GM19438 (cell line): ENCODE measurements around the gene PLEKHG4B.
"Not testable (repeated sequence)": the region's sequence is repeated elsewhere in the genome, so short reads cannot be mapped to it uniquely, and the experiment has no call there.

ENCODE experiments used
- ATAC-seq: cut with Tn5 transposase; IDR thresholded peaks from one replicate; pipeline ENCODE4 v1.9.1; 2021; ENCODE audit warnings: low read depth; ENCODE audit not compliant: unreplicated experiment

PLEKHG4B gene

DNA sequence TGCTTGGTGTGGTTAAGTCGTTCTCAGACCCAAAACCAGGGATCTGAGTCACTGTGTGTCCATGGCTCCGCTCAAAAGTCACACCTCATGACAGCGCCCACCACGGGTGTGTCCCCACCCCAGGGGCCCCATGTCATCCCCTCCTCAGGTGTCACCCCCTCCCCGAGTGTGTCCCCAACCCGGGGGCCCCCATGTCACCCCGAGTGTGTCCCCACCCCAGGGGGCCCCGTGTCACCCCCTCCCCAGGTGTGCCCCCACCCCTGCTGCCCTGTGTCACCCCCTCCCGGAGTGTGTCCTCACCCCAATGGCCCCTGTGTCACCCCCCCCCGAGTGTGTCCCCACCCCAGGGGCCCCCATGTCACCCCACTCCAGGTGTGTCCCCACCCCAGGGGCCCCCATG lies 104.4 kb downstream of the PLEKHG4B start:
- ATAC-seq = no peak

- not testable (repeated sequence) for ATAC-seq
Measured at GRCh38 chr5:197031-197430, 105.1 kb downstream of the PLEKHG4B start.

DNA sequence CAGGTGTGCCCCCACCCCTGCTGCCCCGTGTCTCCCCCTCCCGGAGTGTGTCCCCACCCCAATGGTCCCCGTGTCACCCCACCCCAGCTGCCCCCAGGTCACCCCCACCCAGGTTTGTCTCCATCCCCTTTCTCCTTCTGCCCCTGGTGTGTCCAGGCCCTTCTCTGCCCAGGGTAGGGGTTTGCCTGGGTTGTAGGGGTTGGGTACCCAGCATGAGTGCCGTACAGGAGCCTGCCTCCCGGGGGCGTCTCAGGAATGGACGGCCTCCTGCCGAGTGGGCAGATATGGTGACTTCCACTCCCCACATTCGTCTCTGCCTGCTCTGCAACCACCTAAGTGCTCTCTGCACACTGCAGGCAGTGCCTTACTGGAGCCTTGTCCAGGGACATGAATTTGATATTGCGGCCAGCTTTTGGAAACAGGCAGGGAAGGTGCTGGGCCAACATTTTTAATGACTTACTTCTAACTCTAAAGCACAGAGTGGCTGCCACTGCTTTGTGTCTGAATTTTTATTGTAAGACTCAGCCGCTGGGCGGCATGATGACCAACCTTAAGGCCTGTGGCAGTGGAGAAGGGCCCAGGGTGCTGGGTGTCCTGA lies 106.0 kb downstream of the PLEKHG4B start:
- no peak for ATAC-seq

DNA sequence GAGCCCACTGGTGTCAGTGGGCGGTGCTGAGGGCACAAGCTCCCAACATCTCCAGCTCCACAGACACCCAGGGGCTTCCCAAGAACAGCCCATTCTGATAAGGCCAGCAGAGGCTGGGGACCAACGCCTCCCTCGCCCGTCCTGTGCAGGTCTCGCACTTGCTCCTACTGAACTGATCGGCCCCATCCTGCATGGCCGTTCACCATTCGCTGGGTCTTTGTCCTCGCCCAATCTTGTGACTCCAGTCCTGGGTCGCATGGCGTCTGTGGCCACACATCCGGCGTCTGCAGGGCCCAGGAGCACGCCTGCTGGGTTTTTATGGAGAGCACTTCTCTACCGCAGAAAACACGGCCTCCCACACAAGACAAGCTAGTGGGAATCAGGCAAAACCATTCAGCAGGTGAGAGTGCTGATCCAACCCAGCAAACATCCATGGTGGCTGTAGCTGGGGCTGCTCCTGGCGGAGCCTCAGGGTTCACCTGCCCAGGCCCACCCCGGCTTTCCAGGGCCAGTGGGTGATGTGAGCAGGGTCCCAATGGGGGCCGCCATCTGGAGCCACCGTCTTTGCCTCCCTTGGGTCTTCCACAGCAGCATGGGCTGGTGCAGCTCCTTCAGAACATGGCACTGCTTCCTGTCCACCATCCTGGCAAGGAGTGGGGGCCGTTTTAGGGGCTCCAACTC lies 106.7 kb downstream of the PLEKHG4B start:
- ATAC-seq = no peak

GRCh38 chr5:199197-199949 lies 107.4 kb downstream of the PLEKHG4B start:
- no peak for ATAC-seq

DNA sequence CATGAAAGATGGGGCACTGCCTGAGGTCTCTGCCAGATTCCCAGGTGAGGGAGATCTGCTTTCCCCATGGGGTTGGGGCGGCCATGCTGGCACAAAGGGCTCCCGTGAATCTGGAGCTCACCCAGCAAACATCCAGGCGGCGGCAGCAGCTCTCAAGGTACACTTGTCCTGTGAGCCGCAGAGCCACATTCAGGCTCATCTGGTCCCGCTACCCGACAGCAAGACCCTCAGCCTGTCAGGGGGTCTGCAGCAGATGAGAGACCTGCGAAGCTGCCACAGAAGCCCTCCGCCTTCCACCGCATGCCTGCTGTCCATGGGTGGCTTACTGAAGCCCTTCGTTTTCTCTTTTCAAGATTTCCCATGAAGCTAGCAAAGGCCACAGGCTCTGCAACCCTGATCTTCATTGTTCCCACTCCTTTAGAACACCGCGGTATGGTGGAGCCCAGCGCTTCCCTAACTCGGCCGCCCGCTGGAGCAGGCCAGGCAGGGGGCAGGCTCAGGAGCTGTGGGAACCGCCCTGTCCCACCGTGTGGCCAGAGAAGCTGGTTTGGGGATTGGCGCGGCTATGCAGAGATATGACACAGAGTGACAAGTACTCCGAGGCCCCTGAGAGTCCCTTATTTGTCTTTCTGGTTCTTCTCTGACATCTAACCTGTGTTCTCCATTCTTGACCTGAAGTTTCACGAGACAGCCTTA lies 108.1 kb downstream of the PLEKHG4B start:
- no peak for ATAC-seq

GRCh38 chr5:200985-201384 lies 109.0 kb downstream of the PLEKHG4B start:
- no peak for ATAC-seq

DNA sequence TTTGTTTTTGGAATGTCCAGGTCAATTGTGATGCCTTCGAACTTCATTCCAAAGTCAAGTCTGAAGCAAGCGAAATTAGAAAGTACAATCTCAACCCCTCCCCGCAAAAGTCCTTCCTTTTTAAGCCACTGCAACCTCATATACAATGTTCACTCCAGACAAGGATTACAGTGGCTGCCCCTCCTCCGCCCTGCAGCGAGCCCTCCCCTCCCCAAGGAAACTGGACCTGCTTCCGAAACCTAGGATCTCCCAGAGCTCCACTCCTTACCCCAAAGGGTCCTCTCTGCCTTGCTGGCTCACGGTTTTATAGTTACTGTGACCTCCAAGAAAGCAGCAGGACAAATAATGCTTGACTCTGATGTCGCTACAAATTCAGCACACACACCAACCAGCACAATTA lies 109.7 kb downstream of the PLEKHG4B start:
- no peak for ATAC-seq

GRCh38 chr5:203246-203930 lies 111.4 kb downstream of the PLEKHG4B start:
- no peak for ATAC-seq

GRCh38 chr5:204001-204400 lies 112.0 kb downstream of the PLEKHG4B start:
- no peak for ATAC-seq

- ATAC-seq = no peak
Measured at GRCh38 chr5:204462-204861, 112.5 kb downstream of the PLEKHG4B start.

DNA sequence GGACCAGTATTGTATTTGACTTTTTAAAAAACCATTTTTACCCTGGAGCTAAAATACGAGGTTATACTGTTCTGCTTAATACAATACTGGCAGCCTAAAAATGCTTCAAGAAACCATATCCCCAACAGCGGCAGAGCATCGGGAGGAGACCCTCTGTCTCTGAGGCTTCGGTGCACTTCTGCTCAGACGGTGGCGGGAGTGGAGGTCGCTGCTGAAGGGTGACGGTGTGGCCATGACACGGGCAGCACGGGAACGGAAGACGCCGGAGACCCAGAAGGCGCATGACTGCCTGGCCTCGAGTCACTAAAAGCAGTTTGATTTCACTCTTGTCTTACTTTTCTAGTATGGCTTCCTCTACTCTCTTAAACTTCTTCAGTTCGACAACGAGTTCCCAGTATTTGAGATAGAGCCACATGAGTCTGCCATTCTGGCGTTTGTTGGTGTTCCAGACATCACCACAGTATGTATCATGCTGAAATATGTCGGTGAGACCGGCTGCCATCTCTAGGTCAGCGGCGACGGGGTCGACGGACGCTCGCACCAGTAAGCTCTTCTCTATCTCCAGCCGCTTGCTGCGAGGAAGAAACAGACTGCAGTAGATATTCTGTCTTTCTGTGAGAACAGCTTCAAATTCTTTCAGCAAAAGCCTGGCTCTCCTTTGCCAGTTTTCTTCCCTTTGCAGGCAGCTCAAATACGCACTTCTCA lies 113.2 kb downstream of the PLEKHG4B start:
- no peak for ATAC-seq

DNA sequence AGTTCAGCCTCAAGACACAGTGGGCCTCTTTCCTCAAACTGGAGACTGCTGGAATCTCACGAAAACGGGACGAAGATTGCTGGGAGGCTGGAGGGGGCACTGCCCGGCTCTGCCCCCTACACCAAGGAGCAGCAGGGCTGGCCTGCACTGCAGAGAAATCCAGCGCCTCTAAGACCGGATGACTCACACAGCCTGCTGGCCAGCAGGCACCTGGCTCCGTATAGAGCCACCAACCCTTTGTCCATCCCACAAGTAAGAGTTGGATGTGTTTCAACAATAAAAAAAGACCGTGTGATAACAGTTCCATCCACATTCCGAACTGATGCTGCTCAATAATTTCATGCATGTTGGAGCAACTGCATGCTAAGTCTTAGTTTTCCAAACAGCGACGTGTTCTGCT lies 114.4 kb downstream of the PLEKHG4B start:
- ATAC-seq = no peak

DNA sequence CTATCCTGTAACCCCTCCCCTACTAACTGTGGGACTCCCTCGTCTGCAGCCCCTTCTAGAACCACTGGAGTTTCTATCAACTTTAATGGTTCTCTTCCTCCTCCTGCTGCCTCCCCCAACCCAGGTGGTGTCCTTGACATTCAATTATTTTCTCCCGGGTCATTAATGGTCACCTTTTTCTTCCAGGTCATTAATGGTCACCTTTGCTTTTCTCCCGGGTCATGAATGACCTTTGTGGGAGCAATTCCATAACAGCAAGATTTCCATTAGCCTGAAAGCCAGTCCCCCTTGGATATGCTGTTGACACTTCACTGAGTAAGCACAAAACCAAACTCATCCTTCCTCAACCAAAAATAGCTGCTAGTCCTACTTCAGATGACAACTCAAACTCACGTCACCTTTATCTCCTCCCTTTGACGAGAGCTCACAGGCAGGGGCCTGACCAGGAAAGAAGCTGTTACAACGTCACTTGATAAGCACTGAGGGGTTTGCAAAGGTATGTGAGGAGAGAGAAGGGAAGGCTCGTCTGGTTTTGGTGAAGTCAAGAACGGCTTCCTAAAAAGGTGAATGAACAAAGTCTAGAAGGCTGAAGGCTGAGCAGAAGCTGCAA lies 115.1 kb downstream of the PLEKHG4B start:
- no peak for ATAC-seq

DNA sequence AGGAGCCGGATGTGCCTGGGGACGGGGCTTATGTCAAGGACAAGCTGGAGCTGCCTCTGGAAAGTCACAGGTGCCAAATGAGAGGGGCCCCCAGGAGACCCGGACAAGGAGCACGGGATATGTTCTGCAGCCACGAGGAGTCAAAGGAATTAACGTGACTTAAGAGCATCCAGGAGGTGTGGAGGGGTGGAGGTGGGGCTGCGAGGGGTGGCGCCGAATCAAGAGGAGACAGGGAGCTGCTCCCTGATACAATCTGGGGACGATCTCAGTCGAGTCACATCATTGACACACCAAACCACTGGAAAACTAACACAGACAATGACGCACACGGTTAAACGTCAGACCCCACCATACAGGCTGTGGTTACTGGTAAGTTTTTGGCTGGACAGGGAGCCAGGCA lies 115.6 kb downstream of the PLEKHG4B start:
- no peak for ATAC-seq

DNA sequence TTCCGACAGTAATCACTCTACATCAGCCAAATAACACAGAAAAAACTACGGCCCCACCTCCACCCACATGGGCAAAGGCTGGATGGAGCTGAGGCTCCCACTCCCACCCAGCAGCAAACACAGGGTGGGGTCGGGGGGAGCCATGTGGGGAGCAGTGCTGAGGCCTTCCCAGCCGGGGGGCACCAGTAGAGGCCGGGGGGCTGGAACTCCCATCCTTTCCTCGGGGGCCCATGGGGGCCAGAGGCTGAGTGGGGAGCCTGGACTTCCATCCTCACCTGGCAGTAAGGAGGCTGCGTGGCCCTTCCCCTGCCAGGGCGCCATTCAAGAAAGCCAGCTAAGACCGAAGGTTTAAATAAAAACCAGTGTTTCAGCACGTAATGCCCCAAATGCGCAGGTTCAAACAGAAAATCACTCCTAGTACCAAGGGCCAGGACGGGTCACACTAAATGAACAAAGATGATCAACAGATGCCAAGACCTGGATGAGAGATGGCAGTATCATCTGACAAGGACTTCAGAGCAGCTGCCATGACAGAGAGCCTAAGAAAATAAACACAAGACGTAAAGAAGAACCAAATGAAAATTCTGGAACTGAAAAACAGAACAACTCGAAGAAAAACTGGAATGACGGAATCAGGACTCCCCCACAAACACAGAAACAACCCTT lies 116.6 kb downstream of the PLEKHG4B start:
- no peak for ATAC-seq

GRCh38 chr5:213803-214395 lies 121.9 kb downstream of the PLEKHG4B start:
- no peak for ATAC-seq

GRCh38 chr5:215256-215655 lies 123.3 kb downstream of the PLEKHG4B start:
- not testable (repeated sequence) for ATAC-seq

GRCh38 chr5:216076-216475 lies 124.1 kb downstream of the PLEKHG4B start:
- not testable (repeated sequence) for ATAC-seq
